HCT116 (cell line): ENCODE results near the gene AP1M1. TPM values are rescaled to one million over a fixed set of nuclear protein-coding genes. Genes with fewer than 3 reads are reported as not detected.

Experiments used
- ATAC-seq: fragments of 200-7000 bp; cut with Tn5 transposase; 2 replicates; pipeline ENCODE4 v1.9.1; 2020; ENCODE audit warnings: mild to moderate bottlenecking, moderate library complexity
- BruUV-seq: library from RNA; stranded (reverse); fragments of 400-500 nt; replicated peaks from 2 replicates; lab custom pipeline; 2021; lab: Mats Ljungman, UMichigan
- CTCF ChIA-PET: fragments of 300-600 bp; sonication (Branson Sonifier 250); formaldehyde crosslinking; loops from one replicate; lab custom pipeline; 2021; ENCODE audit warnings: antibody characterized with exemption; lab: Charles Lee
- POLR2A ChIA-PET: fragments of 300-600, 350-600 bp; sonication (Branson Sonifier 250); formaldehyde crosslinking; loops from one replicate; lab custom pipeline; 2021; ENCODE audit warnings: antibody characterized with exemption; lab: Charles Lee
- RAD21 ChIA-PET, 2 experiments: fragments of 300-600 bp; sonication (Branson Sonifier 250); formaldehyde crosslinking; loops; one replicate each; lab custom pipeline; 2023; ENCODE audit warnings: low total read pairs in 2 of 2; ENCODE audit not compliant: uncharacterized antibody in 2 of 2, unreplicated experiment in 2 of 2, low non-redundant PET in 1 of 2; lab: Charles Lee
- DNase-seq: peaks from one replicate; pipeline ENCODE4 v3.0.0-alpha.2; 2010; ENCODE audit warnings: low read depth, low spot score
- H2AFZ ChIP-seq: fragments of 200-600 bp; shearing (Covaris generic), sonication (generic); 2 replicates; pipeline ENCODE4 v1.6.1; 2017; ENCODE audit warnings: low read depth, mixed run types, mixed read lengths, antibody characterized with exemption, low read length; ENCODE audit not compliant: poor library complexity, severe bottlenecking
- H3K27ac ChIP-seq: 2 replicates; pipeline ENCODE4 v1.5.1; 2012; ENCODE audit warnings: low read depth, low read length
- H3K27me3 ChIP-seq: fragments of 200-600 bp; sonication (generic); 2 replicates; pipeline ENCODE4 v1.6.1; 2016; ENCODE audit warnings: mixed run types, low read length, mixed read lengths; ENCODE audit not compliant: insufficient read depth
- H3K36me3 ChIP-seq, 2 experiments: fragments of 200-500 bp in 1 of 2; fragments of 200-600 bp in 1 of 2; sonication (Bioruptor generic) in 1 of 2; sonication (generic) in 1 of 2; 2 replicates each; pipeline versions ENCODE4 v1.5.1 to v1.6.1; 2014 to 2016; ENCODE audit warnings: low read length in 2 of 2, inconsistent platforms in 1 of 2, mixed read lengths in 1 of 2, mixed run types in 1 of 2; ENCODE audit not compliant: insufficient read depth in 2 of 2, control insufficient read depth in 1 of 2
- H3K4me1 ChIP-seq, 2 experiments: fragments of 200-600 bp in 1 of 2; sonication (generic) in 1 of 2; 2 replicates each; pipeline versions ENCODE4 v1.5.1 to v1.6.1; 2012 to 2017; ENCODE audit warnings: low read length in 2 of 2, inconsistent platforms in 1 of 2, mild to moderate bottlenecking in 1 of 2, mixed read lengths in 1 of 2, mixed run types in 1 of 2, moderate library complexity in 1 of 2; ENCODE audit not compliant: insufficient read depth in 2 of 2, control insufficient read depth in 1 of 2
- H3K4me2 ChIP-seq: fragments of 200-600 bp; sonication (generic); 2 replicates; pipeline ENCODE4 v1.6.1; 2017; ENCODE audit warnings: mixed run types, low read length, mixed read lengths
- H3K4me3 ChIP-seq, 2 experiments: fragments of 200-600 bp in 1 of 2; sonication (generic) in 1 of 2; replicated peaks in 1 of 2; 2 replicates each; pipeline ENCODE4 v1.5.1; 2011 to 2016; ENCODE audit warnings: low read length in 2 of 2, control low read depth in 1 of 2, low read depth in 1 of 2, mild to moderate bottlenecking in 1 of 2, mixed read lengths in 1 of 2, mixed run types in 1 of 2
- H3K79me2 ChIP-seq: fragments of 200-600 bp; sonication (generic); 2 replicates; pipeline ENCODE4 v1.6.1; 2017; ENCODE audit warnings: mild to moderate bottlenecking, mixed run types, low read length, moderate library complexity, mixed read lengths; ENCODE audit not compliant: insufficient read depth
- H3K9ac ChIP-seq: fragments of 200-600 bp; sonication (generic); 2 replicates; pipeline ENCODE4 v1.6.1; 2016; ENCODE audit warnings: low read length, mixed read lengths
- H3K9me2 ChIP-seq: fragments of 200-600 bp; sonication (generic), shearing (Covaris generic); 2 replicates; pipeline ENCODE4 v1.6.1; 2017; ENCODE audit warnings: mixed run types, mild to moderate bottlenecking, moderate library complexity; ENCODE audit not compliant: insufficient read depth
- H3K9me3 ChIP-seq, 2 experiments: fragments of 200-500 bp in 1 of 2; fragments of 200-600 bp in 1 of 2; sonication (Bioruptor generic) in 1 of 2; sonication (generic) in 1 of 2; 2 replicates each; pipeline ENCODE4 v1.6.1; 2014 to 2017; ENCODE audit warnings: low read length in 2 of 2, mixed read lengths in 2 of 2, inconsistent platforms in 1 of 2, low read depth in 1 of 2, mild to moderate bottlenecking in 1 of 2, mixed run types in 1 of 2, moderate library complexity in 1 of 2; ENCODE audit not compliant: control insufficient read depth in 1 of 2, insufficient read depth in 1 of 2
- H4K20me1 ChIP-seq: fragments of 200-600 bp; sonication (generic), shearing (Covaris generic); 2 replicates; pipeline ENCODE4 v1.6.1; 2017; ENCODE audit warnings: mixed run types, mild to moderate bottlenecking, moderate library complexity; ENCODE audit not compliant: insufficient read depth
- CEBPB ChIP-seq: IDR thresholded peaks from 2 replicates; pipeline ENCODE4 v1.6.1; 2012; ENCODE audit warnings: low read depth
- CTCF ChIP-seq, 3 experiments: fragments of 200-600 bp in 1 of 3; sonication (generic) in 1 of 3; IDR thresholded peaks in 2 of 3; conservative IDR thresholded peaks in 1 of 3; 2 replicates each; pipeline ENCODE4 v1.5.1; 2012 to 2017; ENCODE audit warnings: low read depth in 2 of 3, low read length in 2 of 3, antibody characterized with exemption in 1 of 3, borderline replicate concordance in 1 of 3, control low read depth in 1 of 3, mild to moderate bottlenecking in 1 of 3, mixed read lengths in 1 of 3, mixed run types in 1 of 3, moderate library complexity in 1 of 3; ENCODE audit not compliant: insufficient read depth in 1 of 3
- EGR1 ChIP-seq: IDR thresholded peaks from 2 replicates; pipeline ENCODE4 v1.6.1; 2012; ENCODE audit warnings: low read depth
- EZH2 ChIP-seq: fragments of 200-600 bp; sonication (generic); IDR thresholded peaks from 2 replicates; pipeline ENCODE4 v1.6.1; 2017; ENCODE audit warnings: antibody characterized with exemption, mixed run types
- EZH2phosphoT487 ChIP-seq: fragments of 200-600 bp; IDR thresholded peaks from 2 replicates; pipeline ENCODE4 v1.6.1; 2018; ENCODE audit warnings: antibody characterized with exemption, borderline replicate concordance
- JUND ChIP-seq: IDR thresholded peaks from 2 replicates; pipeline ENCODE4 v1.6.1; 2012
- MAX ChIP-seq: IDR thresholded peaks from 2 replicates; pipeline ENCODE4 v1.6.1; 2012
- POLR2A ChIP-seq: IDR thresholded peaks from 2 replicates; pipeline ENCODE4 v1.7.0; 2011; ENCODE audit warnings: borderline replicate concordance; ENCODE audit not compliant: insufficient read depth, insufficient read length; ENCODE audit errors: extremely low read depth
- POLR2AphosphoS5 ChIP-seq: IDR thresholded peaks from 2 replicates; pipeline ENCODE4 v1.6.1; 2011; ENCODE audit warnings: mild to moderate bottlenecking, low read depth, low read length, moderate library complexity
- REST ChIP-seq: IDR thresholded peaks from 2 replicates; pipeline ENCODE4 v1.6.1; 2012; ENCODE audit warnings: low read depth
- SP1 ChIP-seq: IDR thresholded peaks from 2 replicates; pipeline ENCODE4 v1.6.1; 2012; ENCODE audit warnings: low read depth
- ZBTB33 ChIP-seq: IDR thresholded peaks from 2 replicates; pipeline ENCODE4 v1.6.1; 2011; ENCODE audit warnings: mild to moderate bottlenecking, low read length, moderate library complexity; ENCODE audit not compliant: insufficient replicate concordance; ENCODE audit errors: extremely low read depth
- ZNF274 ChIP-seq: fragments of 200-500 bp; sonication (Bioruptor generic); IDR thresholded peaks from 2 replicates; pipeline ENCODE4 v1.6.1; 2014; ENCODE audit warnings: mild to moderate bottlenecking, low read depth, low read length, inconsistent platforms
- intact Hi-C: fragments of 100-400 bp; cut with micrococcal nuclease; formaldehyde crosslinking; loops from 2 replicates; pipeline ENCODE4 v1.10.0; 2022
- total RNA-seq: library from RNA; stranded (reverse); gene quantifications from one replicate; pipeline ENCODE4 v1.2.1, GENCODE V29; 2021; ENCODE audit not compliant: unreplicated experiment

AP1M1 gene
- total RNA-seq, 1 experiment from 2014 or later = 50.0 TPM

- TF ChIP-seq EGR1 (no peak), JUND (no peak), POLR2A (no peak), ZNF274 (no peak), CEBPB (no peak)
- DNase-seq (no peak), ATAC-seq (no peak)
- Histone ChIP-seq H2AFZ (no peak overlapping the region), H4K20me1 (no peaks in the 10 kb centered on the region), H3K4me1 (peaks cover 6 to 10% of the 10 kb centered on the region in 2 experiments), H3K4me3 (no peak overlapping the region), H3K79me2 (no peaks in the 10 kb centered on the region), H3K36me3 (no peaks in the 10 kb centered on the region), H3K9me2 (no peaks in the 10 kb centered on the region), H3K9me3 (no peaks in the 10 kb centered on the region), H3K9ac (no peak overlapping the region), H3K4me2 (no peak overlapping the region), H3K27ac (no peak overlapping the region), H3K27me3 (no peaks in the 10 kb centered on the region)
- POLR2A ChIA-PET = interaction anchor here (1.9 kb wide), 1 partner anchor 50 kb away, joined by 6 read pairs; the partner anchor contains the start of gene KLF2
- RAD21 ChIA-PET = no interaction called here
- intact Hi-C loops = no loop called here
- BruUV-seq = no TSS peak
- CTCF ChIA-PET = no interaction called here
These were observed 76.7 kb downstream of the AP1M1 start for GRCh38 chr19:16274447-16274846.

GRCh38 chr19:16280306-16280705 is 82.6 kb downstream of the AP1M1 start:
- peaks cover 15 to 21% of the 10 kb centered on the region in 2 experiments for H3K4me1 ChIP-seq
- no peaks in the 10 kb centered on the region for H3K9me3 ChIP-seq
- no peaks in the 10 kb centered on the region for H3K79me2 ChIP-seq
- no TSS peak for BruUV-seq
- ChIA-PET CTCF (interaction anchor here (1.0 kb wide), 1 partner anchor 49 kb away, joined by 3 read pairs; no protein-coding TSS in a partner anchor), POLR2A (interaction anchor here (1.0 kb wide), 1 partner anchor 44 kb away, joined by 7 read pairs; the partner anchor contains the start of gene KLF2), RAD21 (no interaction called here)
- no peaks in the 10 kb centered on the region for H3K27me3 ChIP-seq
- no peak for DNase-seq
- H3K4me3 ChIP-seq = no peak overlapping the region
- H3K9ac ChIP-seq = 0 out of 2 replicates have a peak overlapping the region, but pooled peaks have one; percentile 27
- no peaks in the 10 kb centered on the region for H3K9me2 ChIP-seq
- intact Hi-C loops = no loop called here
- H3K36me3 ChIP-seq = no peaks in the 10 kb centered on the region
- no peak overlapping the region for H3K27ac ChIP-seq
- ATAC-seq = no peak
- peak overlapping the region; percentile 71 for H3K4me2 ChIP-seq
- no peak overlapping the region for H2AFZ ChIP-seq
- no peaks in the 10 kb centered on the region for H4K20me1 ChIP-seq
- TF ChIP-seq CTCF (IDR thresholded peaks at IDR 0.05 in 2 of 3, conservative IDR thresholded peaks at IDR 0.05 in 1 of 3; ENCODE audit: borderline replicate concordance in 1 of 3, insufficient read depth in 1 of 3, low read depth in 2 of 3, low read length in 2 of 3) = no peak
- TF ChIP-seq MAX = no peak
- no peak for TF ChIP-seq SP1
- no peak for TF ChIP-seq ZBTB33
- no peak for TF ChIP-seq EZH2phosphoT487
- TF ChIP-seq EZH2 = no peak
- TF ChIP-seq POLR2AphosphoS5 = no peak
- TF ChIP-seq REST = no peak
